NCI-H345 treated with DMSO at 0.1 percent for 48 hours (cell line): Measurements from ENCODE around the gene IZUMO1R.
"Not testable (repeated sequence)": the region's sequence is repeated elsewhere in the genome, so short reads cannot be mapped to it uniquely, and the experiment has no call there.

Experiments used
- DNase-seq: peaks from one replicate; lab custom pipeline; 2025; ENCODE audit not compliant: unreplicated experiment; lab: John Stamatoyannopoulos, UW

Gene IZUMO1R

DNA sequence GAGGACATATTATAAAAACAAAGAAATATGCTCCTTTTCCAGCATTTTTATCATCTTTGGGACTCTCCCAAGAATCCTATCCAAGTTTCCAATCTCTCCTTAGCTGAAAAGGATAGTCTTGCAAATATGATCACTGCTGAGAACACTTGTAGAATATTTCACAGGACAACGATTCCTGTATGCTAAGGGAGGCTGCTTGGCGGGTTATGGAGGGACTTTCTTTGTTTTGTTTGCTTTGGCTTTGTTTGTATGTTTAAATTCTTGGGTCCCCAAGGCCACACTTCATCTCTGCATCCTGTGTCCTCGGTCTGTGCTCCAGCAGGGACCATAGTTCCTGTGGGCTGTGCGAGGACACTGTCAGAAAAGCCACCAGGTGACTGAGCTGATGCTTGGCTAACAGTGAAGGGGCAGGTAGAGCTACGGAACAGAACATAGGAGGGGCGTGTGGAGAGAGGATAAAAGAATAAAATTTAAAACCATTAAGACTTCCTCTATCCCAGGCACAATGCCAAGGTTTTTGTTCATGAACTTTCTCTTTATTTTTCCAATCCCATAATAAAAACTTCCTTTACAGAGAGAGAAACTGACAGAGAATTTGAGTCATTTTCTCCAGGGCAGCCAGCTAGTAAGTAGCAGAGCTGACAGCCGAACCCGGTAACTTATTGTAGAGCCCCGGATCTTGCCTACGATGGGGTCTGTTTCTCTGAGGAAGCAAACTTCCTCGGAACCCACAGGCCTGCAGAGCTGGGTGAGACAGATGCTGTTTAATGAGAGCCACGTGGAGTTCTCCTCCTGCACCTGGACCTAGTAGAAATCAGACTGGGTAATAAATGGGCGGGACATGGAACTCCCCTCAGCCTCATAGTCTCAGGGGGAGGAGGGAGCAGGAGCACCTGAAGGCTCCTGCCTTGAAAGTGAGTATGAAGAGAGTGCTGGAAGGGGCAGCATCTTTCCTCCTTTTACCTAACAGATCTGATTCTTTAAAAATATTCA is at the start of gene IZUMO1R:
IZUMO1R (plus strand) TSS at position 615 of the 993 bp plus-strand sequence. CDS start 1,057 bp downstream, outside the sequence.
- DNase-seq, result no peak

DNA sequence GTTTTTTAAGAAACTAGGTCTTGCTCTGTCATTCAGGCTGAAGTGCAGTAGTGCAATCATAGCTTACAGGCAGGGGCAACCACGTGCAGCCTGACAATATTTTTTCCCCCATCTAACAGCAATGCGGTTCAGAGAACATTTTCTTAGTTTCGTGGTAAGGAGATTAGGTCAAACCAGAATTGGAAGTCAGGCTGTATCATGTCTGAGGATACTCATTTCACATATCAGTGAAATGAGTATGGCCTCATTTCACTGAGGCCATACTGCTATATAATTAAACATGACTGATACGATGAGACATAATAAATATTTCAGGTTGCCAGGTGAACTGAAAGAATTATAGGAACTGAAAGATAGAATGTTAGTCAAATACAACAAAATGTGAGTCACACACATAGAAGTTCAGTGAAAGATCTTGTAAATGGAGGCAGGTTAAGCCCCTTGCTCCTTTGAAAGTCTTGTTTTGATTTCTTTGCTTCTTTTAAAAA is 32.5 kb upstream of the IZUMO1R start:
- no peak for DNase-seq

DNA sequence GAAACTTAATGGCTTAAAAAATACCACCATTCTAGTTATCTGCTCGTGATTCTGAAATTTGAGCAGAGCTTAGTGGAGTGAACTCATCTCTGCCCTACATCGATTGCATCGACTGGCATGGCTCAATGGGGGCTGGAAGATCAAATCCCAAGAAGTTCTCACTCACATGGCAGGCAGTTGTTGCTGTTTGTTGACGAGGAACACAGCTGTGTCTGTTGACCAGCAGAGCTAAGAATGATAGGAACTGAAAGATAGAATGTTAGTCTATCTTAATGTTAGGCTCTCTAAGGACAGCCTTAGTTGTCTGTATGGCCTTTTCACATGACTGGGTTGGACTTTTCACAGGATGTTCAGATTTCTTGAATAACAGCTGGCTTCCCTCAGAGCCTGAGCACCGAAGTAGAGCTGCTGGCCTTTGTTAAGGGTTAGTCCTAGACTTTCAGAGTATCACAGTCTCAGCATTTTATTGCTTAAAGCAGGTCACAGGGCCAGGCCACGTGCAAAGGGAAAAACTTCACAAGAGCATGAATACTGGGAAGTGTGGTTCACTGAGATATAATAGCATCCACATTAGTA is 31.6 kb upstream of the IZUMO1R start:
- no peak for DNase-seq

DNA sequence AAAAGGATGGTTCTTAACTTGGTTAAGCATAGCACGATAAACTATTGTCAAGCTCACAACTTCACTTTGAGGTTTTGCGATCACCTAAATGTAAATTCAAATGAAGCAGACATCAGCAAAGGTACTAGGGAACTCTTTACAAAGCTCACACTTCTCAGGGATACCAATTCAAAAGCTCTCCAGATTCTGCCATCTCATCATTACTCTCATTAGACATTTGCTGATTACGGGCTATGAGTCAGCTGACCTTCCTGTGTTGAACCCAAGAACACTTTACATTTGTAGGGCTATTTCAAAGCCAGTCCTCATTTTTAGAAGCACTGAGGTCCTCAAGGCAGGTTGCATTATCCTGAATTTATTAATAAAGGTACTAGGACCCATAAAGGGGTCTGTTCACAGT is 28.4 kb upstream of the IZUMO1R start:
- no peak for DNase-seq

DNA sequence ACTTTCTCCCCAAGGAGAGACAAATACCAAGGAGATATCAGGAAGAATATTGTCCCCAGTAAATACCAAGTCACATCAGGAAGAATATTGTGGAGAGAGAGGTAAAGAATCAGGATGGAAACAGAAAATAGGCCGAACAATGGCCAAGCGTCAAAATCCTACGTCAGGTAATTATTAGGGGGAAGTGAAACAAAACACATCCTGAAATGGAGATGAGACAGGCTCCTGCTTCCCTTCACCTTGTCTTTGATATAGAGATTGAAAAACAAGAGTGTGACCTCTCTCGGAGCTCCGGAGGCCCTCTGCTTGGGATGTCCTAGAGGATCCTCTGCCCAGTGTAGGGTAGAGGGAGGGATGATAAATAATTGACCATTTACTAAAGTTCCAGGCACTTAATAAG is 27.4 kb upstream of the IZUMO1R start:
- DNase-seq, result no peak

DNA sequence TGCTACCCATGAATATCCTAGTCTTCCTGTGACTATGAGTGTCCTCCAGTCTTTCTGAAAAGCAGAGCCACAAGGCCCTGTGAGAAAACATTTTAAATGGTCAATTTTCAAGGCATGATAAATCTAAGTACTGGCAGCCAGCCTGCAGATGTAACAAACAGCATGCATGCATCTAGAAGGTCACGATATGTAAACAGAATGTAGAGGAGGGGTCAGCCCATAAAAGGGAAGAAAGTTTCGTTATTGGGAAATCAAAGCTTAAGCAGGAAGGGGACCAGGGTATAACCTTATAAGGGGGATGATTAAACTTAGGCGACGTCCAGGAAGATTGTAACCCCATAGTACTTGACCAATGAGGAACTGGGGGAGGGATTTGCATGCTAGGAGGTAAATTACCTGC is 26.2 kb upstream of the IZUMO1R start:
- not testable (repeated sequence) for DNase-seq

DNA sequence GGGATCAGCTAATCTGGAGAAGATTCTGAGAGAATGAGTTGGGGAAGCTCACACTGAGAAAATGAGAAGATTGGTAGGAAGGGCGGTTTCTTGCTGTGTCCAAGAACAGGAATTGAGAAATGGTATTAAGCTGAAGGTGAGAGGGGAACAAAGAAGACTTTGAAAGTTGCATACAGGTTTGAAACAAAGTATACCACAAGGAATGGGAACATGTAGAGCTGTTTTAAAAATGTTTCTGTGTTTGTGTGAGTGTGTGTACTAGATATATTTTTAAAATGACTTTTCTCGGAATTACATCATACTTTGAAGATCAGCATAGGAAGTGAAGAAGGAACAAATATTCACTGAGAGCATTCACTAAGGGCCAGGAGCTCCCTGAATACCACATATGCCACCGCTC is 24.4 kb upstream of the IZUMO1R start:
- no peak for DNase-seq

DNA sequence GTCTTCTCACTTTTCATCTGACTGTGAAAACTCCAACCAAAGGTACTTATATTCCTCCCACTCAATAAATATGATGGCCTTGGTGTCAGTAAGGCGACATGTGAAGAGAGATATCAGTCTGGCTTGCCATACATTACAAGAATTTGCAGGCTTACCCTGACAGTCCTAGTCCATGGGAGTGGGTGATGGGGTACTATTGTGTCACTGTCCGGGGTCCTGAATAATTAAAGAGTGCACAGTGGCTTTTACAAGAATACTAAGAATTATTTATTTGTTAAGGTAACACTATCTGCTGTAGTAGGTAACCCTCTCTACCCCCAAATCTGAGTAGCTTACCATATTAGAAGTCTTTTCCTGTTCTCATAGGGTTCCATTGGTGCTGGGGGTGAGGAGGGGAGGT is 23.1 kb upstream of the IZUMO1R start:
- no peak for DNase-seq

DNA sequence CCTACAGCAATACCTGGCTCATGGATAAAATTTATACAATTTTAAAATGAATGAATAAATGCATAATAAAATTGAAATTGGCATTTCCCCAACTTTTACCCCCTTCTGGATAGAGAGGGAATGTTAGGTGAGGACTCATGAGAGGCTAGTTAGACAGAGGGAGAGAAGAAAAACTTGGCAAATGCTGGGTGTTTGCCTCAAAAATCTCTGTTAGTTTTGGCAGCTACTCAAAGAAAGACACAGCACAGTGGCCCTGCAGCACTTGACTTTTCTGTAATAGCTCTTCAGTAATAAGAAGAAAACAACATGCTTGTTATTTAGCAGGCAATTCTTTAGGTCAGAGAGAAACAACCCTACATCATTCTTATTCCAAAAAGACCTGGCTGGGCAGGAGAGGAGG is 20.7 kb upstream of the IZUMO1R start:
- DNase-seq, result no peak

DNA sequence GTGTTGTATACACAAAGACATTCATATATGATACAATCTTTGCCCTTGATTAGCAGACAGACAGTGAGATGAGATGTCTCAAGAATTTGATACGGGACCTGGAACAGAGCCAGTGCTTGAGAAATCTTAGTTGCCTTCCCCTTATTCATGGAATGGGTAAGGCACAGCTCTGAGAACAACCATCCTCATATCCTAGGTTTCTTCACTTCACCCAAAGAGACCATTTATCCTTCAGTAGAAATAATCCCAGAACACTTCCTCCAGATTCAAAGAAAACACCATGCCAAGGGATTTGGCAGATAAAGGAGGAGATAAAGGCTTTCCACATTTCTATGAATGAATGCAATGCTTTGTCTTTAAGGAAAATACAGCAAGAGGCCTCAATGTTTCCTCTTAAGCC is 8.8 kb upstream of the IZUMO1R start:
- DNase-seq, result no peak

DNA sequence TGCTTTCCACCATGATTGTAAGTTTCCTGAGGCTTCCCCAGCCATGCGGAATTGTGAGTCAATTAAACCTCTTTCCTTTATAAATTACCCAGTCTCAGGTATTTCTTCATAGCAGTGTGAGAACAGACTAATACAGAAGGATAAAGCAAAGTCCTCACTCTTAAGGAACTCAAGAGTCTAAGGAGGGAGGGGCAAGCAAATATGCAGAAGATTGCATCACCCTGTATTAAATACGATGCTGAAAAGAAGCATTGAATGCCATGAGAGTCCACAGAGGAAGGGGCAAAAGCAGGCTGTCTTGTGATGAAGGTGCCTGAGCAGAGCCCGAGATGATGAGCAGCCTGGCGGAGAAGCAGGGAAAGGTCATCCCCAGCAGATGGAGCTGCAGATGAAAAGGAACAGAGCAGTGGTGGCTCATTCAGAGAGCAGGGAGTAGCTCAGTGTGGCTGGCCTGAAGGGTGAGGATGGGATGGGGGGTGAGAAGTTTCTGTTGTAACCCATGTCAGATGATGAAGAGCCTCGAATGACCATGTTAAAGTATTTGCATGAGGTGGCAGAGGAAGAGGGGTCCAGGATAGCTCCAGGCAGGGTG is 6.3 kb upstream of the IZUMO1R start:
- DNase-seq, result no peak

DNA sequence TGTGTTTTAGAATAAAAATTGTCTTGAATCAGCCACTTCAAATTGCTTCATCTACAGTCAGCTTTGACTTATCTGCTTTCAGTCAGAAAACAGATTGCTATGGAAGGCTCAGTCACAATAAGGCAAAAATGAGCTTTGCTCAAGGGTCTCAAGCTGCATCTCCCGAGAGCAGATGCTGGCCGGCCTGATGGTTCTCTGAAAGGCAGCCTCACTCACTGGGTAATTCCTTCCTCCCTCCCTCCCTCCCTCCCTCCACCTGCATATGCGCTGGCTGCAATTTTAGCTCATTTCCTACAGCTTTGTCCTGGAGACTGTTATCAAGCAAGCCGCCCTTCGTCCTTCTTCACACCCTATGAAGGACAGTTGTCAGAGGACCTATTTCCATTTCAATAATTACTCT is 1.6 kb upstream of the IZUMO1R start:
- DNase-seq, result no peak

DNA sequence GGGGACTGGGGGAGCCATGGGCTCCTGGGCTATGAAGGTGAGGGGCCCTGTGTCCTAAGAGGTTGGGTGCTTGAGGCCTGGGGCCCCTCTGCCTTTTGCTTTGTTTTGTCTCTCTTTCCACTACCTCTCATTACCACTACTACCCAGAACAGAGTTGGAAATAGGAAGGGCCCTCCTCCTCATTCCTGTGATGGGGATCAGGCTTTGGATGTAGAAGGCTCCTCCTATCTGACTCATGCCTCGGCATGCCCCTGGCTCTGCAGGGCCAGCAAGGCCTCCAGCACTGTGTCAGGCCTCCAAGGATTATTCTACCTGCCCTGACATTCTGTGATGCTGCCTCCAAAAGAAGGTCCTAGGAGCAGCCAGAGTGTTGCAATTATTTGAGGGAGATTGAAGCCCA is 766 bp downstream of the IZUMO1R start:
- no peak for DNase-seq

DNA sequence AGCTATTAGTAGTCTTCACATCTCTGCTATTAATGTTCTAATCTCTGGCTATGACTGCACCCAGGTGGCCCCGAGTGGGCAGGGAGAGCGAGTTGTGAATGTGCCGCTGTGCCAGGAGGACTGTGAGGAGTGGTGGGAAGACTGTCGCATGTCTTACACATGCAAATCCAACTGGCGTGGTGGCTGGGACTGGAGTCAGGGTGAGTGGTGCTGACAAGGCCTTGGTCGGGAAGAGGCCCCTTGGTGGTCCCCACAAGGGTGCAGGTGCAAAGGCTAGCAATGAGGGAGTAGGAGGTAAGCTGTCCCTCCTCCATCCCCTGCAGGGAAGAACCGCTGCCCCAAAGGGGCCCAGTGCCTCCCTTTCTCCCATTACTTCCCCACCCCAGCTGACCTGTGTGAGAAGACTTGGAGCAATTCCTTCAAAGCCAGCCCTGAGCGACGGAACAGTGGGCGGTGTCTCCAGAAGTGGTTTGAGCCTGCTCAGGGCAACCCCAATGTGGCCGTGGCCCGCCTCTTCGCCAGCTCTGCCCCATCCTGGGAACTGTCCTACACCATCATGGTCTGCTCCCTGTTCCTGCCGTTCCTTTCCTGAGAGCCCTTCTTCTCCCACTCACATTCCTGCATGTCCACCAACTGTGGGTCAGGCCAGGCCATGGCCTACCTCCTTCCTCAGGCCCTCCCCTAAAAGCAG is 2.9 kb downstream of the IZUMO1R start:
- no peak for DNase-seq

DNA sequence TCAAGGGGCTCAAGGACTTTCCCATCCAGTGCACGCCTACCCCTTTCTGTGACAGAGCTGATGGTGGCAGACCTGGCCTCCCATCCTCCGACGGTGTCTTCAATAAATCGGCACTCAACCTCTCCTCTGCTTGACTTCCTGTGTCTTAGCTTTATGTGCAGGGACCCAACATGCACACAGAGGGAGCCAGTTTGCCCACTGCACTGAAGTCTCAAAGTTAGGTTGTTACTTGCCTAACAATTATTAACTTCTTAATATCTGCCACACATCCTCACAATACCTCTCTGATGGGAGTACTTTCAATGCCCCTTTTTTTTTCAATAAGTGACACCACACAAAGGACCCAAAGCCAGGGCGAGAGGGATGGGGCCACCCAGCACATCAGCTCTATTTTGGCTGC is 3.6 kb downstream of the IZUMO1R start:
- no peak for DNase-seq

DNA sequence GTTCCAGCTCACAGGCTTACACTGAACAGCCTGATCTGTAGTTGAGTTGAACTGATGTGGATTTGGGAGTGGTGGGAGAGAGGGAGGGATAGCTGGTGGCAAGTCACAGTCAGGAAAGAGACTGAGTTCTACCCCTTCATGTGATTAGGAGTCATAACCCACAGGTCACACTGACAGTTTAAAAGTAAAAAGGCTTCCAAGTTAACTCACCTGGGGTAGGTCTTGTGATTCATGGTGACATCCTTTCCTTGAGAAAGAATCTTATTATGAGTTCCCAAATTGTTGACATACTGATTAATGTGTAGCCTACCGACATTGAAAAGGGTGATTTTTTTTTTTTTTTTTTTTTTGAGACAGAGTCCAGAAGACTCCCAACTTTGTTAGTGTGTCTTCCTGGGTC is 5.4 kb downstream of the IZUMO1R start:
- no peak for DNase-seq

DNA sequence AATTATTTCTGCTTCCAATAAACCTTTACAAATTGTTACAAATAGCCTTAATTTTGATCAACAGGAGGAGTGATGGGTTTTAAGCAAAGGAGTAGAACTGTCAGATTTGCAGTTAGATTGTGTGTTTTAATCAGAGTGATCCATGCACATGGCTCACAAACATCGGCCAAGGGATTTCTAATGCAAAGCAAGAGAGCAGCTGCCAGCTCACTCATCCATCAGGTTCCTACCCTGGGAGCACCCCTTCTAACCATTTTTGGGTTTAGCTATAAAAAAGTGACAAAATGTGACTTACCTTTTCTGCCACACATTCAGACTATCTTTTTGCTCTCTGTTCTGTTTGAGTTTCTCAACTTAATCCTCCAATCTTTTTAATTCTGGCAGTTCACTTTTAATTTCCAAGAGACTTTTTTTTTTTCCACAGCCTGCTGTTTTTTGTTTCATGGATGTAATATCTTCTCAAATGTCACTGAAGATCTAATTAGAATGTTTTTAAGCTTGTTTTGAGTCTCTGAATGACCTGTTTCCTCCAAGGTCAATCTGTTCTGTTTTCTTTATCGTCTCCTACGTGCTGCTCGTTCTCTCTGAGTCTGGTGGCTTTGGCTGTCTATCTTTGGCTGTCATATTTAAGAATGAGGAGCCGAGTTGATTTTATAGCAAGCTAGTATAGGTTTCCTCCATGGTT is 6.0 kb downstream of the IZUMO1R start:
- no peak for DNase-seq

DNA sequence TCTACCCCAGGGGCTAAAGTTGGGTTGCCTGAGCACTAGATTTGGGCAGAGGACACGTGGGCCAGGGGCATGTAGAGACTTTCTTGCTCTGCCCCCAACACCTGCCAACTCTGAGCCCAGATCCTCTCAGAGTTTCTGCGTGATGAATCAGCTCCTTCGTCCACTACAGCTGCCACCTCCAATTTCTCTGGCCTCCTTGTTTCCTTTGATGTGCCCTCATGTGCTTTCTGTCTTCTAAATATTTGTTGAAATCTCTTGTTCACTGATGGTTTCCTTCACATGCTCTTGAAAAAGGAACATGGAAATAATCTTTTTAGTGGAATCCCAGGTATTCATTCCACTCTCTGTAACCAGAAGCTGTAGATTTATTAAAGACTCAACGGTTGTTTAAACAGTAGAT is 8.0 kb downstream of the IZUMO1R start:
- DNase-seq, result no peak

DNA sequence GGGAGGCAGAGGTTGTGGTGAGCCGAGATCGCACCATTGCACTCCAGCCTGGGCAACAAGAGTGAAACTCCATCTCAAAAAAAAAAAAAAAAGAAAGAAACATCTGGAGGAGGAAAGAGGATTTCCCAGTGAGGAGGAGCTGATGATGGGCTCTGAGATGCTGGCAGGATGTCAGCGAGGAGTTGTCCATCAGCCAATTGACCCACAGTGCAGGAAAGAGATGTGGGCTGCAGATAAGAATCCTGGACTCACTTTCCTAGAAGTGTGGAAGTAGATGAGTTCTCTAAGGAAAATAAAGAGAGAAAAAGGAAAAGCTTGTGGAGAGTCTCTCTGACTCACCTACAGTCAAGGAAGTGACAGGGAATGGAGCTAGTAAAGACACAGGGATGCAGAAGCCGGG is 9.7 kb downstream of the IZUMO1R start:
- no peak for DNase-seq

DNA sequence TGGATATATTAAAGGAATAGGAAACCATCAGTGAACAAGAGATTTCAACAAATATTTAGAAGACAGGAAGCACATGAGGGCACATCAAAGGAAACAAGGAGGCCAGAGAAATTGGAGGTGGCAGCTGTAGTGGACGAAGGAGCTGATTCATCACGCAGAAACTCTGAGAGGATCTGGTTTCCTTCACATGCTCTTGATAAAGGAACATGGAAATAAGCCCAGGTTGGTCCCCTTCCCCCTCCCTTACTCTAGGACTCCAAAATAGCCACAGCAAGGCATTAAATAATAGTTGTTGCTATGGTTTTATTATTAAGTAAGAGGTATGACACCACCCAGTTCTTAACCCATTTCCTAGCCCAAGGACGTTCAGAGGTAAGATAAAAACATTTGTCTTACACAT is 11.3 kb downstream of the IZUMO1R start:
- DNase-seq, result no peak

DNA sequence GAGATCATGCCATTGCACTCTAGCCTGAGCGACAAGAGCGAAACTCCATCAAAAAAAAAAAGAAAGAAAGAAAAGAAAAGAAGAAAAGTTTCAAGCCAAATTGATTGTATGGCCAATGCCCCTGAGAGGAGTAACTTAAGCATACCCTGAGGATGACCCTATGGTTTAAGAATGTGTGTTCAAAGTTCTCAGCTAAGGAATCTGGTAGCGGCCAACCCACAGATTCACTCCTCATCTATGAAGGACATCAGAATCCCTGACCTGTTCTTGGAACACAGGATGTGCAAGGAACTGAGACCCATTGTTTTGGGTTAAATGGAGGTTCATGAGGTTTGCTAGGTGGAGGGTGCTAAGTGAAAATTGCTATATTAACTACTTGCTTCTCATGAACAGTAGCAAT is 18.1 kb downstream of the IZUMO1R start:
- DNase-seq, result no peak
